Measurements from ENCODE around the gene ENSA.

The ENSA gene, protein sequence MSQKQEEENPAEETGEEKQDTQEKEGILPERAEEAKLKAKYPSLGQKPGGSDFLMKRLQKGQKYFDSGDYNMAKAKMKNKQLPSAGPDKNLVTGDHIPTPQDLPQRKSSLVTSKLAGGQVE

DNA sequence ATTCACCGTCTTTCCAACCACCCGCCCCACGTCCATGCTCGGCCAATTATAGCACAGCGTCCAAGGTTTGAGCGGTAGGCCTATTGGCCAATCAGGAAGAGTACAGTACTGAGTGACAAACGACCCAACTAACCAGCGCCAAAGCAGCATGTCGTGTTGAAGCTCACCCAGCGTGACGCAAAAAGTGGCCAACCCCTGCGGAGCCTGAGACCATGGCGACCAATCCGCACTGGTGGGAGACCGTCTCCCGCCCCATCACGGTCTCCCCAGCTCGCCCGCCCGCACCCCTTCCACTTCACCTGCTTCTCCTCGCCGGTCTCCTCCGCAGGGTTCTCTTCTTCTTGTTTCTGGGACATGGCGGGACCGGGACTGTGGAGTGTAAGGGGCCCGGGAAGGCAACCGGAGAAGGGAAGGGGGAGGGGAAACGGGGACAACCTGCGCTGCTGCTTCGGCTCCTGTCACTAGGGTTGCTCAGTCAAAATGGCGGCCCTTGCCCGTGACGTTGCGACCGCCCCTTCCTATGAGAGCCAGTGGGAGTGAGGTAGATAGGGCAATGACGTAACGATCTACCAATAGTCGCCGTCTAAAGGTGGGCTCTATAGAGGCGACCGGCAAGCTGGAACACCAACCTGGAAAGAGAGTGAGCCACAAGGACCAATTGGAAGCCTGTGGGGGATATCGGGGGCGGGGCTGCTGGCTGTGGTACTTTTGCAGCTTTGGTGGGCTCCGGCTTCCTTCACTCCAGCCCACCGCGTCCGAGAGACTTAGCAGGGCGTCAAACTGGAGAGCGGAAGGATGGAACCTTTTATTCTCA, at the start of gene ENSA:
Gene ENSA, minus strand, starts transcription at position 498 of the 814 bp plus-strand sequence. Its CDS starts 142 bp downstream, at position 356.
- TF ChIP-seq, protein P1, sequence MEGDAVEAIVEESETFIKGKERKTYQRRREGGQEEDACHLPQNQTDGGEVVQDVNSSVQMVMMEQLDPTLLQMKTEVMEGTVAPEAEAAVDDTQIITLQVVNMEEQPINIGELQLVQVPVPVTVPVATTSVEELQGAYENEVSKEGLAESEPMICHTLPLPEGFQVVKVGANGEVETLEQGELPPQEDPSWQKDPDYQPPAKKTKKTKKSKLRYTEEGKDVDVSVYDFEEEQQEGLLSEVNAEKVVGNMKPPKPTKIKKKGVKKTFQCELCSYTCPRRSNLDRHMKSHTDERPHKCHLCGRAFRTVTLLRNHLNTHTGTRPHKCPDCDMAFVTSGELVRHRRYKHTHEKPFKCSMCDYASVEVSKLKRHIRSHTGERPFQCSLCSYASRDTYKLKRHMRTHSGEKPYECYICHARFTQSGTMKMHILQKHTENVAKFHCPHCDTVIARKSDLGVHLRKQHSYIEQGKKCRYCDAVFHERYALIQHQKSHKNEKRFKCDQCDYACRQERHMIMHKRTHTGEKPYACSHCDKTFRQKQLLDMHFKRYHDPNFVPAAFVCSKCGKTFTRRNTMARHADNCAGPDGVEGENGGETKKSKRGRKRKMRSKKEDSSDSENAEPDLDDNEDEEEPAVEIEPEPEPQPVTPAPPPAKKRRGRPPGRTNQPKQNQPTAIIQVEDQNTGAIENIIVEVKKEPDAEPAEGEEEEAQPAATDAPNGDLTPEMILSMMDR (conservative IDR thresholded peaks at IDR 0.05; ENCODE audit: low read depth): no peak
- H3K27ac ChIP-seq: peak within 1 kb of the TSS; percentile 91
- DNase-seq (ENCODE audit: low spot score): peak; percentile 98
- ChIA-PET CTCF (interaction anchor here (0.5 to 1.6 kb wide), 2 partner anchors 69 to 230 kb away, joined by 3 to 5 read pairs; no protein-coding TSS in a partner anchor), POLR2A (ENCODE audit: low non-redundant PET) (interaction anchor here (0.6 to 1.3 kb wide), 6 partner anchors 10 to 334 kb away, joined by 3 to 8 read pairs (median 4); partner anchors contain the start of gene MCL1)

DNA sequence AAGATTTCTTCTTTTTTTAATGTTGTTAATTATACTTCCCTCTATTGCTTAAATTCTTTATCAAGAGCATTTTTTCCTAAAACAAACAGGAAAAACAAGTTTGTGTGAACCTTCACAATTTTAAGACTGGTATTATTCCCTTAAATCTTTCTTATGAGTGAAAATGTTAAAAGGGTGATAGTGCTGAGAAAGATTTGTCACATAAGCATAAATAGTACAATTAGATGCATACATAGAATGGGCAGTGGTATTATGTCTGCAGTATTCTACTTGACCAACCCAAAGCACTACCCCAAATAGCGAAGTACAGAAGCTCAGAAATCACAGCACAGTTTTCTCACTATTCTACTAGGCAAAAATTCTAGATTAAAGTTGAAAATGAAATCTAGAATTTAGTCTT, 49.6 kb upstream of the ENSA start:
- CTCF ChIA-PET: no interaction called here
- TF ChIP-seq, protein P1 (conservative IDR thresholded peaks at IDR 0.05; ENCODE audit: low read depth): no peak
- no peak for DNase-seq (ENCODE audit: low spot score)
- H3K27ac ChIP-seq: no peak overlapping the region
- POLR2A ChIA-PET (ENCODE audit: low non-redundant PET): no interaction called here

DNA sequence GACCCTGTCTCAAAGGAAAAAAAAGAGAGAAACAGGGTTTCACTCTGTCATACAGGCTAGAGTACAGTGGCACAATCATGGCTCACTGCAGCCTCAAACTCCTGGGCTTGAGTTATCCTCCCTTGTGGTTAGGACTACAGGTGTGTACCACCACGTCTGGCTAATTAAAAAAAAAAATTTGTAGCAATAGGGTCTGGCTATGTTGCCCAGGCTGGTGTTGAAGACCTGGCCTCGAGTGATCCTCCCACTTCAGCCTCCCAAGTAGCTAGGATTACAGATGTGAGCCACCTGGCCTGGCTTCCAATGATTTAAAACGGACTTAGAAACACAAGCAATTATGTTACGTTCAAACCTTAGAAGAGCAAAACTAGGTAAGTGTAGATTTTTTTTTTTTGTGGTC, 45.5 kb upstream of the ENSA start:
- H3K27ac ChIP-seq: no peak overlapping the region
- CTCF ChIA-PET: no interaction called here
- no peak for DNase-seq (ENCODE audit: low spot score)
- TF ChIP-seq, protein P1 (conservative IDR thresholded peaks at IDR 0.05; ENCODE audit: low read depth): no peak
- POLR2A ChIA-PET (ENCODE audit: low non-redundant PET): no interaction called here

- TF ChIP-seq, protein P1 (conservative IDR thresholded peaks at IDR 0.05; ENCODE audit: low read depth): no peak
- no peak for DNase-seq (ENCODE audit: low spot score)
- CTCF ChIA-PET: interaction anchor here (0.7 kb wide), 1 partner anchor 114 kb away, joined by 3 read pairs; no protein-coding TSS in a partner anchor
- POLR2A ChIA-PET (ENCODE audit: low non-redundant PET): no interaction called here
- no peak overlapping the region for H3K27ac ChIP-seq
Measured at GRCh38 chr1:150663321-150663720, 33.9 kb upstream of the ENSA start.

GRCh38 chr1:150662811-150663210, 33.4 kb upstream of the ENSA start:
- TF ChIP-seq, protein P1 (conservative IDR thresholded peaks at IDR 0.05; ENCODE audit: low read depth): no peak
- no peak for DNase-seq (ENCODE audit: low spot score)
- CTCF ChIA-PET: interaction anchor here (0.5 to 0.7 kb wide), 2 partner anchors 114 to 361 kb away, joined by 3 to 7 read pairs; no protein-coding TSS in a partner anchor
- POLR2A ChIA-PET (ENCODE audit: low non-redundant PET): no interaction called here
- no peak overlapping the region for H3K27ac ChIP-seq

- CTCF ChIA-PET: no interaction called here
- TF ChIP-seq, protein P1 (conservative IDR thresholded peaks at IDR 0.05; ENCODE audit: low read depth): no peak
Measured at GRCh38 chr1:150661156-150661555, 31.7 kb upstream of the ENSA start.

More at GRCh38 chr1:150661156-150661555, 31.7 kb upstream of the ENSA start:
- peak overlapping the region; percentile 70 for H3K27ac ChIP-seq
- peak; percentile 34 for DNase-seq (ENCODE audit: low spot score)
- POLR2A ChIA-PET (ENCODE audit: low non-redundant PET): no interaction called here

All from RWPE1 (cell line).